Activated T-cell treated with anti-CD3 and anti-CD28 coated beads, Interleukin-2, amount 50 U/mL, for 4 hours (primary cell): ENCODE data around the gene ZMYND15. TPM values are rescaled to one million over a fixed set of nuclear protein-coding genes. Genes with fewer than 3 reads are reported as not detected.
"Not testable (repeated sequence)": the region's sequence is repeated elsewhere in the genome, so short reads cannot be mapped to it uniquely, and the experiment has no call there.

Source experiments
- ATAC-seq, 2 donors: fragments of 200-7000 bp; cut with Tn5 transposase; one replicate each; pipeline ENCODE4 v1.10.0; 2021
- DNase-seq: peaks from one replicate; pipeline ENCODE4 v3.0.0-alpha.2; 2020
- H3K27me3 Mint-ChIP-seq: one replicate; pipeline ENCODE4 v1.8.0; 2021; ENCODE audit warnings: low read depth, mixed read lengths
- H3K36me3 Mint-ChIP-seq: one replicate; pipeline ENCODE4 v1.8.0; 2022; ENCODE audit warnings: mixed read lengths; ENCODE audit not compliant: insufficient read depth
- H3K4me1 Mint-ChIP-seq: one replicate; pipeline ENCODE4 v1.8.0; 2021; ENCODE audit warnings: low read depth, mixed read lengths
- H3K4me3 Mint-ChIP-seq: one replicate; pipeline ENCODE4 v1.8.0; 2021; ENCODE audit warnings: mild to moderate bottlenecking, moderate library complexity, mixed read lengths
- H3K9me3 Mint-ChIP-seq: one replicate; pipeline ENCODE4 v1.8.0; 2021; ENCODE audit warnings: mixed read lengths
- total RNA-seq, 3 donors: library from RNA; stranded (reverse); gene quantifications; one replicate each; pipeline ENCODE4 v1.2.1, GENCODE V29; 2021

ZMYND15 gene
- total RNA-seq = under 1 TPM in 1 of 3 donors, not detected in 2; 0.13 TPM

DNA sequence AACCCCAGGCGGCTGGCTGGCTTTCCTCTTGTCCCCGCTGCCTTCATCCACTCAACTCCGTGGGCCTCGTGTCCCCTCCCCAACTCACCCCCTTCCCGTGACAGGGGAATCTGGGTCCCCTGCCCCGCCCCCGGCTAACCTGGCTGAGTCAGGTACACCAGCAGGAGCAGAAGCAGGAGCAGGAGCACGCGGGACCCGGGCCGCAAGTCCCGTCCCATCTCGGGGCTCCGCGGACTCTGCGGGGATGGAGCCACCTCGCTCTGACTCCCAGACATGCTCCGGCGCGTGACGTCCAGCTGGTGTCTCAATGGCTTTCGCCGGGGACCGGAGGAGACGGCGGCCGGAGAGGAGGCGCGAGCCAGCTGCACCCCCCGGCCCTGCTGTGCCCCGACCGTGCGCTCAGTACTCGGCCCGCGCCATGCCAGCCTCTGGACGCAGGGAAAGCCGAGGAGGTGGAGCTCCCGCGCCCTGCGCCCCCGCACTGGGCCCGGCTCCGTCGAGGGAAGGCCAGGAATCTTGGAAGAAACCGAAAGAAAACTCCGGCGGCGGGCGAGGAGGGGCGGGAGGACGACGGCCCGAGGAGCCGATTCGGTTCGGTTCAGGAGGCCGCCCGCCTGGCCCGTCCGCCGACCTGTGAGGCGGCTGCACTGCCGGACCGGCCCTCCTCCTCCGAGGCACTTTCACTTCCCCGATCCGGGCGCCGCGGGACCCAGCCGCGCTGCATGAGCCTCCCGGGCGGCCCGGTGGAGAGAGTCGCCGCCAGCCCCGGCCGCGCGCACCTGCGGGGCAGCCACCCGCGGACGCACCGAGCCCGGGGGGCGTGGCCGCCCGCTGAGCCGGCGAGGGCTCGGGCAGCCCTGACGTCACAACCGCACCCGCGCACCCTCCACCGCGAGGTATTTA, at the start of gene ZMYND15, which contains the start of gene CXCL16:
Gene ZMYND15, plus strand, starts transcription at position 712 of the 903 bp plus-strand sequence. CDS start 716 bp downstream, outside the sequence.
Gene CXCL16, minus strand, starts transcription at position 807 of the 903 bp plus-strand sequence. Its CDS starts 589 bp downstream, at position 218.
- Mint-ChIP-seq H3K4me3 (peak within 1 kb of the TSS; percentile 80), H3K4me1 (peaks cover 20% of the 10 kb centered on the region), H3K27me3 (peaks cover 24% of the 10 kb centered on the region), H3K36me3 (peaks cover 1% of the 10 kb centered on the region), H3K9me3 (no peaks in the 10 kb centered on the region)
- DNase-seq = peak; percentile 53
- peak; percentile 74 to 77 for ATAC-seq

DNA sequence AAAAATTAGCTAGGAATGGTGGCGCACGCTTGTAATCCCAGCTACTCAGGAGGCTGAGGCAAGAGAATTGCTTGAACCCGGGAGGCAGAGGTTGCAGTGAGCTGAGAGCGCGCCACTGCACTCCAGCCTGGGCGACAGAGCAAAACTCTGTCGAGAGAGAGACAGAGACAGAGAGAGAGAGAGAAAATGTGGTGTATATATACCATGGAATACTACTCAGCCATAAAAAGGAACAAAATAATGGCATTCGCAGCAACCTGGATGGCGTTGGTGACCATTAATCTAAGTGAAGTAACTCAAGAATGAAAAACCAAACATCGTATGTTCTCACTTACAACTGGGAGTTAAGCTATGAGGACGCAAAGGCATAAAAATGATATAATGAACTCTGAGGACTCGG, 49.8 kb upstream of the ZMYND15 start:
- Mint-ChIP-seq H3K4me1 (peaks cover 29% of the 10 kb centered on the region), H3K36me3 (peaks cover 47% of the 10 kb centered on the region)
- not testable (repeated sequence) for ATAC-seq, H3K9me3 Mint-ChIP-seq, H3K4me3 Mint-ChIP-seq, DNase-seq, H3K27me3 Mint-ChIP-seq

DNA sequence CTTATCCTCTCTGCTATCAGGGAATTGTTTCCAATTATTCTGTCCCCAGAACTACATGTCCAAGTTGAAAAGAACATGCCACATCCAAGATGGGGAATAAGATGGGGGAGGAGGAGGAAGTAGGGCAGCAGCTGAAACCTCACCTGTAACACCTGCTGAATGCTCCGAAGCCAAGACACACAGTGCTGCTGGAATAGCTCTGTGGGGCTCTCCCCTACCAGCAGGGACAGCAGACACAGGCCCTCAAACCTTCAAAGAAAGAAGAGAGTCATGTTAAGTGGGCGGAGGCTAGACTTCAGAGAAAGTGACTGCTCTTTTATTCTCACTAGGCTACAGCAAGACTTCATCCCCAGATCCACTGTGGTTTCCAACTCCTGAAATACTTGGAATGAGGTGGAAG, 48.9 kb upstream of the ZMYND15 start:
- Mint-ChIP-seq H3K9me3 (no peaks in the 10 kb centered on the region), H3K27me3 (no peaks in the 10 kb centered on the region), H3K4me3 (no peak overlapping the region), H3K36me3 (peaks cover 42% of the 10 kb centered on the region), H3K4me1 (peaks cover 32% of the 10 kb centered on the region)
- no peak for ATAC-seq
- DNase-seq = no peak

- H3K36me3 Mint-ChIP-seq = peaks cover 47% of the 10 kb centered on the region
- H3K4me3 Mint-ChIP-seq = no peak overlapping the region
- H3K4me1 Mint-ChIP-seq = peaks cover 41% of the 10 kb centered on the region
- DNase-seq (no peak), ATAC-seq (no peak)
- H3K9me3 Mint-ChIP-seq = no peaks in the 10 kb centered on the region
- H3K27me3 Mint-ChIP-seq = no peaks in the 10 kb centered on the region
These were observed 47.9 kb upstream of the ZMYND15 start for GRCh38 chr17:4691686-4692085.

DNA sequence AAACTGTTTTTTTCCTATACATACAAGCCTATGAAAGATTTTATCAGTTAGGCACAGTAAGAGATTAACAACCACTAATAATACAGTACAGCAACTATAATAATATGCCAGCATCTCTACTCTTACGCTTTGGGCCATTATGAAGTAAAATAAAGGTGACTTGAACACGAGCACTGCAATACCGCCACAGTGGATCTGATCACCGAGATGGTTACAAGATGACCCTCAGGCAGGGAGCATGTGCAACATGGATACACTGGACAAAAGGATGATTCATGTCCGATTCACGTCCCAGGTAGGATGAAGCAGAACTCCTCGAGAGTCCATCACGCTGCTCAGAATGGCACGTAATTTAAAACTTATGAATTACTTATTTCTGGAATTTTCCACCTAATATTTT, 46.2 kb upstream of the ZMYND15 start:
- Mint-ChIP-seq H3K4me3 (no peak overlapping the region), H3K27me3 (no peaks in the 10 kb centered on the region), H3K36me3 (peaks cover 43% of the 10 kb centered on the region), H3K9me3 (no peaks in the 10 kb centered on the region), H3K4me1 (peaks cover 40% of the 10 kb centered on the region)
- ATAC-seq (no peak), DNase-seq (no peak)

- DNase-seq = no peak
- peak overlapping the region; percentile 57 for H3K4me3 Mint-ChIP-seq
These were observed 43.2 kb upstream of the ZMYND15 start for GRCh38 chr17:4696437-4696805.

DNA sequence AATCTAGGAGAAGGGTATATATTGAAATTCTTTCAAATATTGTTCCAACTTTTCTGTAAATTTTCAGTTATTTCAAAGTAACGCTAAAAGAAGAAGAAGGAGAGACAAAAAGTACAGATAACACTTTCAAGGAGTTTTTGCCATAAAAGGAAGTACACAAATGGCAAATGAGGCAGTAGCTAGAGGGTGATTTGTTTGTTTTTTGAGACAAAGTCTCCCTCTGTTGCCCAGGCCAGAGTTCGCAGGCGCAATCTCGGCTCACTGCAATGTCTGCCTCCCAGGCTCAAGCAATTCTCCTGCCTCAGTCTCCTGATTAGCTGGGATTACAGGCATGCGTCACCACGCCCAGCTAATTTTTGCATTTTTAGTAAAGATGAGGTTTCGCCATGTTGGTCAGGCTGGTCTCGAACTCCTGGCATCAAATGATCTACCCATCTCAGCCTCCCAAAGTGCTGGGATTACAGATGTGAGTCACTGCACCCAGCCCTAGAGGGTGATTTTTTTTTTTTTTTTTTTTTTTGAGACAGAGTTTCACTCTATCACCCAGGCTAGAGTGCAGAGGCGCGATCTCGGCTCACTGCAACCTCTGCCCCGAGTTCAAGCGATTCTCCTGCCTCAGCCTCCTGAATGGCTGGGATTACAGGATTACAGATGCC, 40.1 kb upstream of the ZMYND15 start:
- H3K4me3 Mint-ChIP-seq, DNase-seq, ATAC-seq, H3K9me3 Mint-ChIP-seq, H3K27me3 Mint-ChIP-seq: not testable (repeated sequence)
- peaks cover 43% of the 10 kb centered on the region for H3K4me1 Mint-ChIP-seq
- peaks cover 19% of the 10 kb centered on the region for H3K36me3 Mint-ChIP-seq

More at GRCh38 chr17:4696437-4696805, 43.2 kb upstream of the ZMYND15 start:
- peaks cover 22% of the 10 kb centered on the region for H3K36me3 Mint-ChIP-seq
- no peaks in the 10 kb centered on the region for H3K9me3 Mint-ChIP-seq
- H3K27me3 Mint-ChIP-seq = no peaks in the 10 kb centered on the region
- peak; percentile 80 to 88 for ATAC-seq
- peaks cover 31% of the 10 kb centered on the region for H3K4me1 Mint-ChIP-seq

GRCh38 chr17:4701116-4701515, 38.5 kb upstream of the ZMYND15 start:
- peaks cover 46% of the 10 kb centered on the region for H3K4me1 Mint-ChIP-seq
- ATAC-seq (no peak), DNase-seq (no peak)
- H3K4me3 Mint-ChIP-seq = peak overlapping the region; percentile 93
- H3K36me3 Mint-ChIP-seq = peaks cover 20% of the 10 kb centered on the region
- no peaks in the 10 kb centered on the region for H3K9me3 Mint-ChIP-seq
- H3K27me3 Mint-ChIP-seq = no peaks in the 10 kb centered on the region

- no peak for DNase-seq
- no peaks in the 10 kb centered on the region for H3K27me3 Mint-ChIP-seq
- peaks cover 9% of the 10 kb centered on the region for H3K36me3 Mint-ChIP-seq
- peak overlapping the region; percentile 93 for H3K4me3 Mint-ChIP-seq
- peaks cover 35% of the 10 kb centered on the region for H3K4me1 Mint-ChIP-seq
- ATAC-seq = no peak
- H3K9me3 Mint-ChIP-seq = no peaks in the 10 kb centered on the region
These were observed 36.3 kb upstream of the ZMYND15 start for GRCh38 chr17:4703330-4703691.

GRCh38 chr17:4704574-4704907, 35.1 kb upstream of the ZMYND15 start:
- Mint-ChIP-seq H3K4me3 (peak overlapping the region; percentile 93), H3K4me1 (peaks cover 36% of the 10 kb centered on the region)
- not testable (repeated sequence) for DNase-seq, H3K9me3 Mint-ChIP-seq, H3K36me3 Mint-ChIP-seq, H3K27me3 Mint-ChIP-seq, ATAC-seq

DNA sequence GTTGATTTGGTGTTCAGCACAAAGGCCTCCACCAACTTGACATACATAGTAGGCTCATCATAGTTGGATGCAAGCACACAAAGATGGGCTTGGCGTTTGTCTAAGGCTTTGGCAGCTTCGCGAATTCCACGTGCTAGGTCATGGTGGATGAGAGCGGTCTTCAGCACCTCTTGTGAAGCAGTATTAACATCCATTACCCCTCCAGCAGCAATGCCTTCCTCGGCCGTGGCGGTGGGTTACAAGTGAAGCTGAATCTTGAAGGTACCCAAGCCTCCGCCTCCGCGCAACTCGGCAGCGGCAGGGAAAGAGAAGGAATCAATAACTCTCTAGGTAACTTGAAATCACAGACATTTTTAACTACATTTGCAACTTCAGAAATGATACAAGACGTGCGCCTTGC, 34.6 kb upstream of the ZMYND15 start:
- H3K4me3 Mint-ChIP-seq = peak overlapping the region; percentile 93
- no peaks in the 10 kb centered on the region for H3K9me3 Mint-ChIP-seq
- H3K36me3 Mint-ChIP-seq = peaks cover 9% of the 10 kb centered on the region
- DNase-seq = no peak
- no peak for ATAC-seq
- H3K4me1 Mint-ChIP-seq = peaks cover 40% of the 10 kb centered on the region
- no peaks in the 10 kb centered on the region for H3K27me3 Mint-ChIP-seq

DNA sequence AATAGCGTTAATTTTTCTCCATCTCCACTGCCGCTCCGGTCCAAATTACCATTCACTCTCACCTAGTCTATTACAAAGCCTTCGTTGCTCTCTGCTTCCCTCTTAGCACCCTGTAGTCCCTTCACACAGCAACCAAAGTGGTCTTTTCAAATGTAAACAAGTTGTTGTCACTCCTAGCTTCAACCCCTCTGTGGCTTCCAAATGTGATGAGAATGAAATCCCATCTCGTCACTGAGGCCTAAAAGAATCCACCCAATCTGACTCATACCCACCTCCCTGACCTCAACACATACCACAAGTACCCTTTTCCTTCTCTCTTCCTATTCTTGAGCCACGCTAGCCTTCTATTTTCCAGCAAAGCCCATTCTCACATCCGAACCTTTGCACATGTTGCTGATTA, 33.5 kb upstream of the ZMYND15 start:
- Mint-ChIP-seq H3K36me3 (peaks cover 9% of the 10 kb centered on the region), H3K4me1 (peaks cover 39% of the 10 kb centered on the region), H3K27me3 (no peaks in the 10 kb centered on the region), H3K4me3 (peak overlapping the region; percentile 43), H3K9me3 (no peaks in the 10 kb centered on the region)
- ATAC-seq (no peak), DNase-seq (no peak)

DNA sequence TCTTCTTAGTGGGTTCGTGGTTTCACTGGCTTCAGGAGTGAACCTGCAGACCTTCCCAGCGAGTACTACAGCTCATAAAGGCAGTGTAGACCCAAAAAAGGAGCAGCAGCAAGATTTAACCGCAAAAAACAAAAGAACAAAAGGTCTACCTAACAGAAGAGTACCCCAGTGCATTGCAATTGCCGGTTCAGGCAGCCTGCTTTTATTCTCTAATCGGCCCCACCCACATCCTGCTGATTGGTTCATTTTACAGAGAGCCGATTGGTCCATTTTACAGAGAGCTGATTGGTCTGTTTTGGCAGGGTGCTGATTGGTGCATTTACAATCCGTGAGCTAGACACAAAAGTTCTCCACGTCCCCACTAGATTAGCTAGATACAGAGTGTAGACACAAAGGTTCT, 31.2 kb upstream of the ZMYND15 start:
- peaks cover 2% of the 10 kb centered on the region for H3K36me3 Mint-ChIP-seq
- peaks cover 37% of the 10 kb centered on the region for H3K4me1 Mint-ChIP-seq
- H3K4me3 Mint-ChIP-seq = no peak overlapping the region
- H3K9me3 Mint-ChIP-seq = no peaks in the 10 kb centered on the region
- DNase-seq = no peak
- no peak for ATAC-seq
- H3K27me3 Mint-ChIP-seq = no peaks in the 10 kb centered on the region

DNA sequence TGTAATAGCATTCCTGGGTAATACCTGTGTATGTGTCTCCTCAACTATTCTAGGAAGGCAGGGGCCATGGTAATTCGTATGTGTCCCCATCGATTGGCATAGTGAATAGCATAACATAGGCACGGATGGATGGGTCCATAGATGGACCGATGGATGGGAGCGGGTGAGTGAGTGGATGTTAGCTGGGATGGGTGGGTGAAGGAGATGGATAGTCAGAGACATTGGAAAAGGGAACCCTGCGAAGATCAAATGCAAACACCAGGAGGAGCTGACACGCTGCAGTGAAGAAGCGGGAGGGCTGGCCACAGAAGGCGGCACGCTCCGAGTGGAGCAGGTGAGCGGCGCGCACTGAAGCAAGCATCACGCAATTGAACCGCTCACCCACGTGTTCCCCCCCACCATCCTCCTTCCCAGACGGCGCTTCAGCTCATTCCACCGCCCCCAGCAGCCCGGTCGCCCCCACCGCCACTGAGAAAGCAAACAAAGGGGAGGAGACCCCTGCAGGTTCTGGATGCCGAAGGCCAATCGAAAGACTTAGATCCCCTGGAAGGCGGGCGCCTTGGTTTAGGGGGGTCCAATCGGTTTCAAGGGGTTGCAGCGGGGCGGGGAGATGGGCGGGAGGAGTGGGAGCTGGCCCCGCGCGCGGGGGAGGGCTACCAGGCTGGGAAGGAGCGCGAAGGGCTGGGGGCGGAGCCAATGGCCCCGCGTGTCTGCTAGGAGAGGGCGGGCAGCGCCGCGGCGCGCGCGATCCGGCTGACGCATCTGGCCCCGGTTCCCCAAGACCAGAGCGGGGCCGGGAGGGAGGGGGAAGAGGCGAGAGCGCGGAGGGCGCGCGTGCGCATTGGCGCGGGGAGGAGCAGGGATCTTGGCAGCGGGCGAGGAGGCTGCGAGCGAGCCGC, 29.6 kb upstream of the ZMYND15 start, which contains the start of gene ARRB2:
Gene ARRB2, plus strand, starts transcription at position 839 of the 899 bp plus-strand sequence. CDS start 90 bp downstream, outside the sequence.
- DNase-seq (peak; percentile 98), ATAC-seq (peak; percentile 87 to 90)
- Mint-ChIP-seq H3K36me3 (peaks cover 2% of the 10 kb centered on the region), H3K4me1 (peaks cover 44% of the 10 kb centered on the region), H3K9me3 (no peaks in the 10 kb centered on the region), H3K4me3 (peak within 1 kb of the TSS; percentile 94), H3K27me3 (no peaks in the 10 kb centered on the region)
